CD4-positive, alpha-beta T cell (primary cell): Measurements from ENCODE around the gene TSPO2. TPM values are rescaled to one million over a fixed set of nuclear protein-coding genes. Genes with fewer than 3 reads are reported as not detected.

Experiments used
- ATAC-seq: fragments of 200-7000 bp; cut with Tn5 transposase; one replicate; pipeline ENCODE4 v1.10.0; 2022; ENCODE audit warnings: mild to moderate bottlenecking; ENCODE audit not compliant: poor library complexity
- CTCF ChIA-PET: fragments of 350-600 bp; sonication (Branson Sonifier 250); formaldehyde crosslinking; loops from one replicate; lab custom pipeline; 2021; ENCODE audit warnings: antibody characterized with exemption, inconsistent platforms; lab: Charles Lee
- POLR2A ChIA-PET: fragments of 350-600 bp; sonication (Branson Sonifier 250); formaldehyde crosslinking; loops from one replicate; lab custom pipeline; 2021; ENCODE audit warnings: antibody characterized with exemption, inconsistent platforms; lab: Charles Lee
- DNase-seq, 14 experiments: peaks; one replicate each; pipeline ENCODE4 v3.0.0-alpha.2; 2013 to 2020; ENCODE audit warnings: mixed read lengths in 2 of 14
- H3K27ac ChIP-seq, 2 donors: one replicate each; pipeline versions ENCODE4 v1.5.1 to v1.7.0; 2013; ENCODE audit warnings: low read length in 2 of 2, low read depth in 1 of 2, mild to moderate bottlenecking in 1 of 2
- H3K27me3 ChIP-seq, 2 experiments: 1 replicate in 1 of 2; 2 replicates in 1 of 2; pipeline versions ENCODE4 v1.6.1 to v1.7.0; 2013; ENCODE audit warnings: low read length in 2 of 2, control low read depth in 1 of 2, mild to moderate bottlenecking in 1 of 2, moderate library complexity in 1 of 2; ENCODE audit not compliant: insufficient read depth in 2 of 2, control insufficient read depth in 1 of 2
- H3K36me3 ChIP-seq: one replicate; pipeline ENCODE4 v1.6.1; 2013; ENCODE audit warnings: low read length, control low read depth; ENCODE audit not compliant: insufficient read depth
- H3K4me1 ChIP-seq: one replicate; pipeline ENCODE4 v1.6.1; 2013; ENCODE audit warnings: low read length, control low read depth; ENCODE audit not compliant: insufficient read depth
- H3K4me3 ChIP-seq: one replicate; pipeline ENCODE4 v1.5.1; 2013; ENCODE audit warnings: mild to moderate bottlenecking, low read length, moderate library complexity
- H3K9me3 ChIP-seq, 2 experiments: 1 replicate in 1 of 2; 2 replicates in 1 of 2; pipeline versions ENCODE4 v1.6.1 to v1.7.0; 2013; ENCODE audit warnings: low read length in 2 of 2, mild to moderate bottlenecking in 2 of 2, control low read depth in 1 of 2, moderate library complexity in 1 of 2; ENCODE audit not compliant: control insufficient read depth in 1 of 2, insufficient read depth in 1 of 2
- H3K27ac Mint-ChIP-seq: one replicate; pipeline ENCODE4 v1.8.0; 2020; ENCODE audit warnings: mixed read lengths
- H3K27me3 Mint-ChIP-seq: one replicate; pipeline ENCODE4 v1.8.0; 2021; ENCODE audit warnings: mixed read lengths
- H3K36me3 Mint-ChIP-seq: one replicate; pipeline ENCODE4 v1.8.0; 2021; ENCODE audit warnings: low read depth, mixed read lengths
- H3K4me1 Mint-ChIP-seq: one replicate; pipeline ENCODE4 v1.8.0; 2021; ENCODE audit warnings: low read depth, mixed read lengths
- H3K4me3 Mint-ChIP-seq: one replicate; pipeline ENCODE4 v1.8.0; 2020; ENCODE audit warnings: mild to moderate bottlenecking, mixed read lengths
- H3K9me3 Mint-ChIP-seq: one replicate; pipeline ENCODE4 v1.8.0; 2020; ENCODE audit warnings: mixed read lengths
- CTCF ChIP-seq: fragments of 200-600 bp; IDR thresholded peaks from one replicate; pipeline ENCODE4 v1.8.0; 2022; ENCODE audit warnings: antibody characterized with exemption, mild to moderate bottlenecking
- intact Hi-C, 2 experiments: fragments of 100-400 bp; cut with DNase I in 1 of 2; cut with micrococcal nuclease in 1 of 2; formaldehyde crosslinking; loops; one replicate each; pipeline versions ENCODE4 v1.15.1 to v1.9.0; 2023 to 2025; cut with DNase I, micrococcal nuclease
- total RNA-seq, 174 experiments: library from RNA in 2 of 174; stranded (reverse) in 2 of 174; gene quantifications; one replicate each; pipeline ENCODE4 v1.2.3 and lab custom pipeline; 2021 to 2026

Gene TSPO2
- total RNA-seq, 2 experiments from 2014 or later: not detected

- TF ChIP-seq CTCF: no peak
- Mint-ChIP-seq H3K4me1 (peaks cover 21% of the 10 kb centered on the region), H3K27ac (no peak overlapping the region), H3K4me3 (no peak overlapping the region), H3K9me3 (no peaks in the 10 kb centered on the region), H3K27me3 (no peaks in the 10 kb centered on the region), H3K36me3 (peaks cover 30% of the 10 kb centered on the region)
- Histone ChIP-seq H3K27ac (no peak overlapping the region), H3K4me1 (peaks cover 20% of the 10 kb centered on the region), H3K27me3 (no peaks in the 10 kb centered on the region), H3K36me3 (no peaks in the 10 kb centered on the region), H3K9me3 (no peaks in the 10 kb centered on the region), H3K4me3 (no peak overlapping the region)
- ChIA-PET POLR2A (no interaction called here), CTCF (no interaction called here)
- intact Hi-C loops: no loop called here
- ATAC-seq: no peak
- DNase-seq: no peak
These were observed 12.2 kb downstream of the TSPO2 start for GRCh38 chr6:41054511-41054910.

- ATAC-seq (no peak), DNase-seq (no peak)
- no peak overlapping the region for H3K27ac Mint-ChIP-seq
- ChIA-PET POLR2A (no interaction called here), CTCF (no interaction called here)
- Histone ChIP-seq H3K4me1 (peaks cover 20% of the 10 kb centered on the region), H3K4me3 (no peak overlapping the region), H3K9me3 (no peaks in the 10 kb centered on the region), H3K27me3 (no peaks in the 10 kb centered on the region), H3K36me3 (no peaks in the 10 kb centered on the region), H3K27ac (no peak overlapping the region)
- intact Hi-C loops: no loop called here
- H3K27me3 Mint-ChIP-seq: no peaks in the 10 kb centered on the region
- no peak for TF ChIP-seq CTCF
- no peak overlapping the region for H3K4me3 Mint-ChIP-seq
- H3K9me3 Mint-ChIP-seq: no peaks in the 10 kb centered on the region
- H3K36me3 Mint-ChIP-seq: peaks cover 33% of the 10 kb centered on the region
- peaks cover 18% of the 10 kb centered on the region for H3K4me1 Mint-ChIP-seq
These were observed 12.9 kb downstream of the TSPO2 start for GRCh38 chr6:41055149-41055548.

- H3K36me3 ChIP-seq: peaks cover 9% of the 10 kb centered on the region
- no peak for TF ChIP-seq CTCF
- H3K27me3 ChIP-seq: no peaks in the 10 kb centered on the region
- intact Hi-C loops: no loop called here
- no peak overlapping the region for H3K4me3 ChIP-seq
- Mint-ChIP-seq H3K36me3 (peaks cover 48% of the 10 kb centered on the region), H3K4me3 (no peak overlapping the region), H3K27me3 (no peaks in the 10 kb centered on the region), H3K4me1 (peaks cover 10% of the 10 kb centered on the region), H3K9me3 (no peaks in the 10 kb centered on the region), H3K27ac (no peak overlapping the region)
- peaks cover 13% of the 10 kb centered on the region for H3K4me1 ChIP-seq
- no peaks in the 10 kb centered on the region for H3K9me3 ChIP-seq
- ChIA-PET POLR2A (no interaction called here), CTCF (no interaction called here)
- ATAC-seq (no peak), DNase-seq (no peak)
- H3K27ac ChIP-seq: no peak overlapping the region
These were observed 14.7 kb downstream of the TSPO2 start for GRCh38 chr6:41056768-41057490.
